GM12892 (cell line): ENCODE measurements around the gene DUSP12.
A peak's percentile ranks its signal among the peaks of the same experiment; 100 is the strongest.

Experiments used
- DNase-seq: peaks from one replicate; pipeline ENCODE4 v3.0.0; 2011; ENCODE audit not compliant: insufficient read length
- FAIRE-seq: peaks from 2 replicates; lab custom pipeline; 2011; peaks lifted over from hg19 to GRCh38; lab: Jason Lieb, UNC
- POLR2A ChIP-seq: IDR thresholded peaks from 2 replicates; pipeline ENCODE4 v1.6.1; 2011; ENCODE audit warnings: low read depth, low read length, control low read depth
- POLR2AphosphoS5 ChIP-seq: IDR thresholded peaks from 2 replicates; pipeline ENCODE4 v1.6.1; 2011; ENCODE audit warnings: low read depth, low read length, control low read depth
- TAF1 ChIP-seq: IDR thresholded peaks from 2 replicates; pipeline ENCODE4 v1.6.1; 2011; ENCODE audit warnings: low read depth, mild to moderate bottlenecking, control low read depth, low read length, borderline replicate concordance

DUSP12 gene

GRCh38 chr1:161781995-161782394 lies 32.4 kb downstream of the DUSP12 start:
- no peak for TF ChIP-seq TAF1
- TF ChIP-seq POLR2AphosphoS5 = no peak
- no peak for TF ChIP-seq POLR2A
- FAIRE-seq (peak; percentile 56), DNase-seq (no peak)

GRCh38 chr1:161782886-161783285 lies 33.3 kb downstream of the DUSP12 start:
- TF ChIP-seq POLR2AphosphoS5 (no peak), POLR2A (no peak), TAF1 (no peak)
- FAIRE-seq (no peak), DNase-seq (no peak)

- no peak for TF ChIP-seq POLR2AphosphoS5
- no peak for TF ChIP-seq TAF1
- no peak for TF ChIP-seq POLR2A
- FAIRE-seq (no peak), DNase-seq (no peak)
These were observed 35.4 kb downstream of the DUSP12 start for GRCh38 chr1:161784968-161785367.

GRCh38 chr1:161787355-161787754 lies 37.8 kb downstream of the DUSP12 start:
- DNase-seq = no peak
- no peak for FAIRE-seq
- no peak for TF ChIP-seq POLR2A
- TF ChIP-seq POLR2AphosphoS5 = no peak
- TF ChIP-seq TAF1 = no peak

GRCh38 chr1:161790587-161791317 lies 41.2 kb downstream of the DUSP12 start:
- DNase-seq = no peak
- FAIRE-seq = no peak
- TF ChIP-seq TAF1 (no peak), POLR2AphosphoS5 (no peak), POLR2A (no peak)

GRCh38 chr1:161791904-161792655 lies 42.5 kb downstream of the DUSP12 start:
- no peak for FAIRE-seq

GRCh38 chr1:161792740-161793139 lies 43.2 kb downstream of the DUSP12 start:
- FAIRE-seq (peak; percentile 68), DNase-seq (no peak)
- TF ChIP-seq TAF1 (no peak), POLR2A (no peak), POLR2AphosphoS5 (no peak)

More at GRCh38 chr1:161791904-161792655, 42.5 kb downstream of the DUSP12 start:
- no peak for TF ChIP-seq TAF1
- no peak for DNase-seq

- no peak for FAIRE-seq
- no peak for TF ChIP-seq TAF1
- TF ChIP-seq POLR2AphosphoS5 = no peak
- TF ChIP-seq POLR2A = no peak
- DNase-seq = no peak
These were observed 50.2 kb downstream of the DUSP12 start for GRCh38 chr1:161799792-161800191.

GRCh38 chr1:161801955-161802354 lies 52.4 kb downstream of the DUSP12 start:
- FAIRE-seq (no peak), DNase-seq (no peak)
- no peak for TF ChIP-seq TAF1
- no peak for TF ChIP-seq POLR2A
- TF ChIP-seq POLR2AphosphoS5 = no peak

- DNase-seq (no peak), FAIRE-seq (no peak)
- TF ChIP-seq TAF1 = no peak
- no peak for TF ChIP-seq POLR2AphosphoS5
- no peak for TF ChIP-seq POLR2A
These were observed 53.6 kb downstream of the DUSP12 start for GRCh38 chr1:161803181-161803580.

- no peak for FAIRE-seq
- TF ChIP-seq TAF1 (no peak), POLR2A (no peak), POLR2AphosphoS5 (no peak)
- no peak for DNase-seq
These were observed 56.0 kb downstream of the DUSP12 start for GRCh38 chr1:161805399-161806197.
